Kidney epithelial cell (primary cell): ENCODE results near the gene ABCB10. TPM values are rescaled to one million over a fixed set of nuclear protein-coding genes. Genes with fewer than 3 reads are reported as not detected.
"Not testable (repeated sequence)": the region's sequence is repeated elsewhere in the genome, so short reads cannot be mapped to it uniquely, and the experiment has no call there.

ENCODE experiments used
- DNase-seq: peaks from one replicate; pipeline ENCODE4 v3.0.0-alpha.2; 2010; ENCODE audit warnings: low read depth
- H3K27me3 ChIP-seq: 2 replicates; pipeline ENCODE4 v1.6.0; 2011; ENCODE audit warnings: low read length; ENCODE audit not compliant: control insufficient read depth, insufficient read depth
- H3K36me3 ChIP-seq: 2 replicates; pipeline ENCODE4 v1.5.1; 2011; ENCODE audit warnings: low read length; ENCODE audit not compliant: control insufficient read depth, insufficient read depth
- H3K4me3 ChIP-seq: 2 replicates; pipeline ENCODE4 v1.5.1; 2011; ENCODE audit warnings: low read depth, mild to moderate bottlenecking, control low read depth, low read length
- total RNA-seq: library from RNA; depleted of rRNA; stranded (reverse); fragments of >200 nt; gene quantifications from 2 replicates; pipeline ENCODE4 v1.2.3, GENCODE V29; 2015
- TF ChIP-seq, protein P1 (sequence below): IDR thresholded peaks from 2 replicates; pipeline ENCODE4 v1.5.1; 2011; ENCODE audit warnings: mild to moderate bottlenecking, moderate library complexity, low read length, control low read depth, inconsistent platforms; ENCODE audit not compliant: insufficient read depth, poor library complexity, severe bottlenecking

The ABCB10 gene
- total RNA-seq, 1 donor from 2014 or later, result 11.9 TPM

DNA sequence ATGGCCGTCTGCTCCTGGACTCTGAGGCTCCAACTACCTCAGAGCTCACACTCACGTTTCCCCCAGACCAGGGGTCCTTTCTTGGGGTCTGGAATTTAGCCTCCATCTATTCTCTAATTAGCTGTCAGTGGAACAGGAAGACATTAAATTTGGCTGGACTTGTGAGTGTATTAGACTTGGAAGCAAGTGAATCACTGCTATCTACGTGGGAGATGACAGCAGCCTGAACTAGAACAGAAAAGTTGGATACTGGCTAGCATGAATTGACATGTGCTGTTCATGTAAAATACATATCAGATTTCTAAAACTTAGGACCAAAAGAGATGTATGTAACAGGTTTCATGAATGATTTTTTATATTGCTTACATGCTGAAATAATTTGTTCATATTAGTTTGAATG, 39.4 kb upstream of the ABCB10 start:
- TF ChIP-seq, protein P1, sequence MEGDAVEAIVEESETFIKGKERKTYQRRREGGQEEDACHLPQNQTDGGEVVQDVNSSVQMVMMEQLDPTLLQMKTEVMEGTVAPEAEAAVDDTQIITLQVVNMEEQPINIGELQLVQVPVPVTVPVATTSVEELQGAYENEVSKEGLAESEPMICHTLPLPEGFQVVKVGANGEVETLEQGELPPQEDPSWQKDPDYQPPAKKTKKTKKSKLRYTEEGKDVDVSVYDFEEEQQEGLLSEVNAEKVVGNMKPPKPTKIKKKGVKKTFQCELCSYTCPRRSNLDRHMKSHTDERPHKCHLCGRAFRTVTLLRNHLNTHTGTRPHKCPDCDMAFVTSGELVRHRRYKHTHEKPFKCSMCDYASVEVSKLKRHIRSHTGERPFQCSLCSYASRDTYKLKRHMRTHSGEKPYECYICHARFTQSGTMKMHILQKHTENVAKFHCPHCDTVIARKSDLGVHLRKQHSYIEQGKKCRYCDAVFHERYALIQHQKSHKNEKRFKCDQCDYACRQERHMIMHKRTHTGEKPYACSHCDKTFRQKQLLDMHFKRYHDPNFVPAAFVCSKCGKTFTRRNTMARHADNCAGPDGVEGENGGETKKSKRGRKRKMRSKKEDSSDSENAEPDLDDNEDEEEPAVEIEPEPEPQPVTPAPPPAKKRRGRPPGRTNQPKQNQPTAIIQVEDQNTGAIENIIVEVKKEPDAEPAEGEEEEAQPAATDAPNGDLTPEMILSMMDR, result no peak
- no peak for DNase-seq
- Histone ChIP-seq H3K4me3 (no peak overlapping the region), H3K36me3 (no peaks in the 10 kb centered on the region), H3K27me3 (no peaks in the 10 kb centered on the region)

DNA sequence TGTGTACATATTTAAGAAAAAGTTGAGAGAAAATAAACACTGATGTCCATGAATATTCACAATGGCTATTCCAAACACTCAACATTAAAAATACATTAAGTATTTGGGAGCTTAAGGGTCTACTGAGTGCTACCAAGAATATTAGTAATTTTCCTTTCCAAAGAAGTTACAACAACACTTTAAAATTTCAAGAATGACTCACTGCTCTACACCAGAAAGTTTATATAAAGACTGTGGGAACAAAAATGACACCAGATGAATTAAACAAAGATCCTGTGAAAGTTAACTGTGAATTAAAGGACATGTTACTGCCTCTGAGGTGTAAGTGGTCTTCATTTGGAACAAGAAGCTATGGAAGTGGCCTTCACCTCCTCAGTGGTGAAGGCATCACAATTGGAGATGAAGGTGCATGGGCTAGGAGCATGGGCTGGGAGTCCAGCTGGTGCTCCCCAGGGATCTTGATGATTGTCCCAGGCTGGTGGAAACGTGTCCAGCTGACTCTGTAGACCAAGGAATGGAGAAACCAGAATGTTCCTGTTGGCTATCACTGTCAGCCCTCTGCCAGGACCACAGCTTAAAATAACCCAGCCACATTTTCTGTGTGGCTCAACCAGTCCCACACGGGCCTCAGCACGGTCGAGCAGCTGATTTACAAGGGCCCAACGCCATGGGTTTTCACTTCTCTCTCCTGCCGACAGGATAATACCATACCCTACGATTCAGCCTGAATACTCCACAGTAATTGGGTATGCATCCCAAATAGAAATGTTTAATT, 38.6 kb upstream of the ABCB10 start:
- DNase-seq, result no peak
- Histone ChIP-seq H3K4me3 (no peak overlapping the region), H3K27me3 (no peaks in the 10 kb centered on the region), H3K36me3 (no peaks in the 10 kb centered on the region)
- TF ChIP-seq, protein P1, result no peak

DNA sequence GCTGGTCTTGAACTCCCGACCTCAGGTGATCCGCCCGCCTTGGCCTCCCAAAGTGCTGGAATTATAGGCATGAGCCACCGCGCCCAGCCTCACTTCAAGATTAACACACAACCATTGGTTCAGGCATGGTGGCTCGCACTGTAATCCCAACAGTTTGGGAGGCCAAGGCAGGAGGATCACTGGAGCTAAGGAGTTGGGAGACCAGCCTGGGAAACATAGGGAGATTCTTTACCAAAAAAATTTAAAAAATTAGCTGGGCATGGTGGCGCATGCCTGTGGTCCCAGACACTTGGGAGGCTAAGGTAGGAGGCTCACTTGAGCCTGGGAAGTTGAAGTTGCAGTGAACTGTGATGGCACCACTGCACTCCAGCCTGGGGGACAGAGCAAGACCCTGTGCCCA, 37.4 kb upstream of the ABCB10 start:
- not testable (repeated sequence) for DNase-seq, H3K27me3 ChIP-seq, H3K4me3 ChIP-seq, H3K36me3 ChIP-seq

DNA sequence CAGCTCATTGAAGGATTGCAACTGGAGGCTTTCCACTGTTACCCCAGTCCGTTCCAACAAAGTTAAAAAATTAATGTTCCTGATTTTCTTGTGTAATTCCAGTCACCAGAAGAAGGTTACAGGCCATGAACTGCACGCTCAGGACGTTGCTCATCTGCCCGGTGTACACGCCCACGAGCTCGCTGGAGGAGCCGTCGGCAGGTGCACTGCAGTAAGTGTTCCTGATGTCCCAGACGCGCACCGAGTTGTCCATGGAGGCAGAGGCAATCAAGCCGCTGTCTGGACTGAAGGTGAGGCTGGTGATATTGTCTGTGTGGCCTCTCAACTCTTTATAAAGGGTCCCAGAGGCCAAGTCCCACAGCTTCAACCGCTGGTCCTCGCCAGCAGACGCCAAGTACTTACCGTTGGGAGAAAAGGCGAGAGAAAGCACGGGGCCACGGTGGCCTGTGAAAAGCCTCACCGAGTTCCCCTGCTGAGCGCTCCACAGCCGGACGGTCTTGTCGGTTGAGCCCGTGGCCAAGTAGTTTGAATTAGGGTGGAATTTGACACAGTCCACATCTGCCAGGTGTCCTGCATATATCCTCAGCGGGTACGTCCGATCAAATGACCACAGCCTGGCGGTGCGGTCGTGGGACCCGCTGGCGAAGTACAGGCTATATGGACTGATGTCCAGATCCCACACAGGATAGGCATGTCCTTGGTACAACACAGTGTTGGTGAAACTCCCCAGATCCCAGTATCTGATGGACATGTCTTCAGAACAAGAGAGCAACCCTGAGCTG, 35.9 kb upstream of the ABCB10 start:
- Histone ChIP-seq H3K36me3 (peaks cover 1% of the 10 kb centered on the region), H3K4me3 (no peak overlapping the region), H3K27me3 (no peaks in the 10 kb centered on the region)
- no peak for DNase-seq
- TF ChIP-seq, protein P1, result no peak

DNA sequence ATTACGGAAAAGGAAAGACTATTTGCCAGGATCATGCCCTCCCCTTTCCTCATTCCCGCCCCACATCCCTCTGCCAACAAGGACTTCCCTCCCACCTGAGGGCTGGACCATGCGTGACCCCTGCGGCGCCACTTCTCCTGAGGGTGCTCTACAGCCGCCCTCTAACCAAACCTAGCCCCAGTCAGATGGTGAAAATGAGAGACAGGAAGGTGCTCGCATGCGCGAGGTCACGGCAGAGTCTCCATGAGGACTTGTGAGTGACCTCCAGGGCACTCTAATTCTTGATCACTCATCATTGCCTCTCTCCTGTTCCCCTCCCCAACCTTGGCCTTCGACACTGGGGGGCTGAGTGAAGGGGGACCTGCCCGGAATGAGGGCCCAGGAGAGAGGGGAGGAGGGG, 35.3 kb upstream of the ABCB10 start:
- DNase-seq, result no peak
- Histone ChIP-seq H3K27me3 (no peaks in the 10 kb centered on the region), H3K4me3 (no peak overlapping the region), H3K36me3 (peaks cover 1% of the 10 kb centered on the region)
- TF ChIP-seq, protein P1, result no peak

DNA sequence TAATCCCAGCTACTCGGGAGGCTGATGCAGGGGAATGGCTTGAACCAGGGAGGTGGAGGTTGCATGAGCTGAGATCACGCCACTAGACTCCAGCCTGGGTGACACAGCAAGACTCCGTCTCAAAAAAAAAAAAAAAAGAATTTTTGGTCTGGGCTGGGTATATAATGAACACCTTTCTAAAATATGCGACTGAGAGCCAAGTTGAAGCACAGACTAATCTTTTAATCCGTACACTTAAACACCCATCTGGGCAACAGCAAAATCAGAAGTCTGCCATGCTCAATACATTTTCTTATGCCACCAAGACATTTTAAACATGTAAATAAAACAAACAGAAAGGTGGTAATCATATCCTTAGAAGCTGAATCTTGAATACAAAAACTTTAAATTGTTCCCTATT, 31.6 kb upstream of the ABCB10 start:
- DNase-seq, result no peak
- Histone ChIP-seq H3K27me3 (no peaks in the 10 kb centered on the region), H3K4me3 (no peak overlapping the region), H3K36me3 (peaks cover 1% of the 10 kb centered on the region)
- TF ChIP-seq, protein P1, result no peak
